ENCODE measurements around the gene NBPF3.

DNA sequence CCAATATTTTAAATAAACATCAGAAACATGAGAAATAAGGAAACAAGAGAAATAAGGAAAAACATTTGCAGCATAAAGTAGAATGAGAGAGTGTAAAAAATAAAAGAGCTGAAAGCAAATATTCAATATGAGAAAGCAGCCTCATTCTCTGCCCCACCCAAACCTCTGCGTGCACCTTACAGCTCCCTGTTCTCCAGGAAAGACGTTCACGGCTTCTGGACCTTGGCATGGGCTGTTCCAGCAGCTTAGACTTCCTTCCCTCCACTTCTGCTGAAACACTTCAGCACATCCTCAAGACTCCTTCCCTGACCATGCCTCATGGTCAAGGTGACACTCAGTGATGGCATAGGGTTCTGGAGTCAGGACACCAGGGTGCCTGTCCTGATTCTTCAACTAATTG lies 92.6 kb downstream of the NBPF3 start:
- TF ChIP-seq, protein P1, sequence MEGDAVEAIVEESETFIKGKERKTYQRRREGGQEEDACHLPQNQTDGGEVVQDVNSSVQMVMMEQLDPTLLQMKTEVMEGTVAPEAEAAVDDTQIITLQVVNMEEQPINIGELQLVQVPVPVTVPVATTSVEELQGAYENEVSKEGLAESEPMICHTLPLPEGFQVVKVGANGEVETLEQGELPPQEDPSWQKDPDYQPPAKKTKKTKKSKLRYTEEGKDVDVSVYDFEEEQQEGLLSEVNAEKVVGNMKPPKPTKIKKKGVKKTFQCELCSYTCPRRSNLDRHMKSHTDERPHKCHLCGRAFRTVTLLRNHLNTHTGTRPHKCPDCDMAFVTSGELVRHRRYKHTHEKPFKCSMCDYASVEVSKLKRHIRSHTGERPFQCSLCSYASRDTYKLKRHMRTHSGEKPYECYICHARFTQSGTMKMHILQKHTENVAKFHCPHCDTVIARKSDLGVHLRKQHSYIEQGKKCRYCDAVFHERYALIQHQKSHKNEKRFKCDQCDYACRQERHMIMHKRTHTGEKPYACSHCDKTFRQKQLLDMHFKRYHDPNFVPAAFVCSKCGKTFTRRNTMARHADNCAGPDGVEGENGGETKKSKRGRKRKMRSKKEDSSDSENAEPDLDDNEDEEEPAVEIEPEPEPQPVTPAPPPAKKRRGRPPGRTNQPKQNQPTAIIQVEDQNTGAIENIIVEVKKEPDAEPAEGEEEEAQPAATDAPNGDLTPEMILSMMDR (IDR thresholded peaks at IDR 0.05; ENCODE audit: low read length) = no peak
- no peak for TF ChIP-seq EZH2 (optimal IDR thresholded peaks at IDR 0.05; ENCODE audit: low read depth, low read length)
